ENCODE data around the gene ACTL7A. TPM values are rescaled to one million over a fixed set of nuclear protein-coding genes. Genes with fewer than 3 reads are reported as not detected.

Gene ACTL7A
- total and polyA plus RNA-seq, 2 of the 13 experiments (the other 11 are each of a cell fraction or from before 2014, with no cell fraction given), result not detected

DNA sequence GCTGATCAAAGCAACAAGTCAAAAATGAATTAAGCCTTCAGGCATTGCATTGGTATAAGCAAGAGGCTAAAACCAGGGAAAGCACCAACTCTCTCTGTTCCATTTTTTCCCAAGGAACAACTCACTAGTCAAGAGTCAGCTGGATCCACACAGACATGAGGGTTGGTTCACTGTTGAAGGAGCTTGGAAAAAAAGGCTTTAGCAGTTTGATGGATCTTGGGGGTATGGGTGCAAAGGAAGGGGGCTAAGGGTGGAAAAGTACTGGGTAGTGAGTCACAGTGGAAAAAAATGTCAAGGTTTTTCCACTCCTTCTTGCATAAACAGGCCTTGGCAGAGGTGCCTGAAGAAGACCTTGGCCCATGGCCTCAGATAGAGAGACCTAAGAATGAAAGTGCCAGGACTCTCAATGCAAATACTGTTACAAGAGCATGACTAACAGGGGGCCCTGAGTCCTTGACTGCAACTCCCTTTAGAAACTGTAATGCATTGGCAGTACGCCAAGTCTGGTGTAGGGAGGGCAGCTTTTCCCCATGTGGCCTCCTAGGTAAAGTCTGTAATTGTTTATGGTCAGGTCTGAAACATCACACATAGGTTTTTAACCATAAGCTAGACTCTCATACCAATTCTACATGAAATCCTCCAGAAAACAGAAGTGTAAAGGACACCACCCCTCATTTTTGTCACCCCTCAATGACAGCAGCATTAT, 23.7 kb downstream of the ACTL7A start (continued):
- peak; percentile 70; the same call in 1 of the 2 replicates for TF ChIP-seq SAFB2 (CRISPR knock-in tag; IDR thresholded peaks at IDR 0.05; ENCODE audit: borderline replicate concordance, low read depth)
- TF ChIP-seq, protein P1, sequence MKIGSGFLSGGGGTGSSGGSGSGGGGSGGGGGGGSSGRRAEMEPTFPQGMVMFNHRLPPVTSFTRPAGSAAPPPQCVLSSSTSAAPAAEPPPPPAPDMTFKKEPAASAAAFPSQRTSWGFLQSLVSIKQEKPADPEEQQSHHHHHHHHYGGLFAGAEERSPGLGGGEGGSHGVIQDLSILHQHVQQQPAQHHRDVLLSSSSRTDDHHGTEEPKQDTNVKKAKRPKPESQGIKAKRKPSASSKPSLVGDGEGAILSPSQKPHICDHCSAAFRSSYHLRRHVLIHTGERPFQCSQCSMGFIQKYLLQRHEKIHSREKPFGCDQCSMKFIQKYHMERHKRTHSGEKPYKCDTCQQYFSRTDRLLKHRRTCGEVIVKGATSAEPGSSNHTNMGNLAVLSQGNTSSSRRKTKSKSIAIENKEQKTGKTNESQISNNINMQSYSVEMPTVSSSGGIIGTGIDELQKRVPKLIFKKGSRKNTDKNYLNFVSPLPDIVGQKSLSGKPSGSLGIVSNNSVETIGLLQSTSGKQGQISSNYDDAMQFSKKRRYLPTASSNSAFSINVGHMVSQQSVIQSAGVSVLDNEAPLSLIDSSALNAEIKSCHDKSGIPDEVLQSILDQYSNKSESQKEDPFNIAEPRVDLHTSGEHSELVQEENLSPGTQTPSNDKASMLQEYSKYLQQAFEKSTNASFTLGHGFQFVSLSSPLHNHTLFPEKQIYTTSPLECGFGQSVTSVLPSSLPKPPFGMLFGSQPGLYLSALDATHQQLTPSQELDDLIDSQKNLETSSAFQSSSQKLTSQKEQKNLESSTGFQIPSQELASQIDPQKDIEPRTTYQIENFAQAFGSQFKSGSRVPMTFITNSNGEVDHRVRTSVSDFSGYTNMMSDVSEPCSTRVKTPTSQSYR (CRISPR knock-in tag; IDR thresholded peaks at IDR 0.05; ENCODE audit: borderline replicate concordance), result peak; percentile 33; the same call in 1 of the 2 replicates
- TF ChIP-seq, protein P2, sequence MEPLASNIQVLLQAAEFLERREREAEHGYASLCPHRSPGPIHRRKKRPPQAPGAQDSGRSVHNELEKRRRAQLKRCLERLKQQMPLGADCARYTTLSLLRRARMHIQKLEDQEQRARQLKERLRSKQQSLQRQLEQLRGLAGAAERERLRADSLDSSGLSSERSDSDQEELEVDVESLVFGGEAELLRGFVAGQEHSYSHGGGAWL (CRISPR knock-in tag; IDR thresholded peaks at IDR 0.05), result no peak
- TF ChIP-seq PHF20 (CRISPR knock-in tag; IDR thresholded peaks at IDR 0.05), result no peak; the same call in 1 of the 2 replicates
- peak; percentile 68; the same call in 1 of the 2 replicates for TF ChIP-seq ATF7-NPFF (CRISPR knock-in tag; IDR thresholded peaks at IDR 0.05; ENCODE audit: low read depth)
- TF ChIP-seq ZNF205 (CRISPR knock-in tag; IDR thresholded peaks at IDR 0.05), result peak; percentile 95
- TF ChIP-seq, protein P3, sequence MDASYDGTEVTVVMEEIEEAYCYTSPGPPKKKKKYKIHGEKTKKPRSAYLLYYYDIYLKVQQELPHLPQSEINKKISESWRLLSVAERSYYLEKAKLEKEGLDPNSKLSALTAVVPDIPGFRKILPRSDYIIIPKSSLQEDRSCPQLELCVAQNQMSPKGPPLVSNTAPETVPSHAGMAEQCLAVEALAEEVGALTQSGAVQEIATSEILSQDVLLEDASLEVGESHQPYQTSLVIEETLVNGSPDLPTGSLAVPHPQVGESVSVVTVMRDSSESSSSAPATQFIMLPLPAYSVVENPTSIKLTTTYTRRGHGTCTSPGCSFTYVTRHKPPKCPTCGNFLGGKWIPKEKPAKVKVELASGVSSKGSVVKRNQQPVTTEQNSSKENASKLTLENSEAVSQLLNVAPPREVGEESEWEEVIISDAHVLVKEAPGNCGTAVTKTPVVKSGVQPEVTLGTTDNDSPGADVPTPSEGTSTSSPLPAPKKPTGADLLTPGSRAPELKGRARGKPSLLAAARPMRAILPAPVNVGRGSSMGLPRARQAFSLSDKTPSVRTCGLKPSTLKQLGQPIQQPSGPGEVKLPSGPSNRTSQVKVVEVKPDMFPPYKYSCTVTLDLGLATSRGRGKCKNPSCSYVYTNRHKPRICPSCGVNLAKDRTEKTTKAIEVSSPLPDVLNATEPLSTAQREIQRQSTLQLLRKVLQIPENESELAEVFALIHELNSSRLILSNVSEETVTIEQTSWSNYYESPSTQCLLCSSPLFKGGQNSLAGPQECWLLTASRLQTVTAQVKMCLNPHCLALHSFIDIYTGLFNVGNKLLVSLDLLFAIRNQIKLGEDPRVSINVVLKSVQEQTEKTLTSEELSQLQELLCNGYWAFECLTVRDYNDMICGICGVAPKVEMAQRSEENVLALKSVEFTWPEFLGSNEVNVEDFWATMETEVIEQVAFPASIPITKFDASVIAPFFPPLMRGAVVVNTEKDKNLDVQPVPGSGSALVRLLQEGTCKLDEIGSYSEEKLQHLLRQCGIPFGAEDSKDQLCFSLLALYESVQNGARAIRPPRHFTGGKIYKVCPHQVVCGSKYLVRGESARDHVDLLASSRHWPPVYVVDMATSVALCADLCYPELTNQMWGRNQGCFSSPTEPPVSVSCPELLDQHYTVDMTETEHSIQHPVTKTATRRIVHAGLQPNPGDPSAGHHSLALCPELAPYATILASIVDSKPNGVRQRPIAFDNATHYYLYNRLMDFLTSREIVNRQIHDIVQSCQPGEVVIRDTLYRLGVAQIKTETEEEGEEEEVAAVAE (CRISPR knock-in tag; IDR thresholded peaks at IDR 0.05; ENCODE audit: borderline replicate concordance), result peak; percentile 87; the same call in 1 of the 2 replicates
- TF ChIP-seq, protein P4, sequence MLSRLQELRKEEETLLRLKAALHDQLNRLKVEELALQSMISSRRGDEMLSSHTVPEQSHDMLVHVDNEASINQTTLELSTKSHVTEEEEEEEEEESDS (CRISPR knock-in tag; IDR thresholded peaks at IDR 0.05; ENCODE audit: borderline replicate concordance), result no peak
- TF ChIP-seq FLYWCH1 (CRISPR knock-in tag; IDR thresholded peaks at IDR 0.05), result no peak
- no peak for TF ChIP-seq NFE2 (CRISPR knock-in tag; IDR thresholded peaks at IDR 0.05)
- TF ChIP-seq SMC3 (IDR thresholded peaks at IDR 0.05; ENCODE audit: low read length), result peak; percentile 11; the same call in 1 of the 2 replicates
- peak; percentile 98 for TF ChIP-seq JUND (CRISPR knock-in tag; IDR thresholded peaks at IDR 0.05)
- TF ChIP-seq, protein P5, sequence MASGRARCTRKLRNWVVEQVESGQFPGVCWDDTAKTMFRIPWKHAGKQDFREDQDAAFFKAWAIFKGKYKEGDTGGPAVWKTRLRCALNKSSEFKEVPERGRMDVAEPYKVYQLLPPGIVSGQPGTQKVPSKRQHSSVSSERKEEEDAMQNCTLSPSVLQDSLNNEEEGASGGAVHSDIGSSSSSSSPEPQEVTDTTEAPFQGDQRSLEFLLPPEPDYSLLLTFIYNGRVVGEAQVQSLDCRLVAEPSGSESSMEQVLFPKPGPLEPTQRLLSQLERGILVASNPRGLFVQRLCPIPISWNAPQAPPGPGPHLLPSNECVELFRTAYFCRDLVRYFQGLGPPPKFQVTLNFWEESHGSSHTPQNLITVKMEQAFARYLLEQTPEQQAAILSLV (CRISPR knock-in tag; IDR thresholded peaks at IDR 0.05; ENCODE audit: borderline replicate concordance), result 0 out of 2 replicates have a peak, but pooled peaks have one; percentile 60
- TF ChIP-seq SAP130 (CRISPR knock-in tag; IDR thresholded peaks at IDR 0.05; ENCODE audit: low read depth), result peak; percentile 94
- peak; percentile 98 for TF ChIP-seq ZNF746 (CRISPR knock-in tag; IDR thresholded peaks at IDR 0.05)
- TF ChIP-seq, protein P6, sequence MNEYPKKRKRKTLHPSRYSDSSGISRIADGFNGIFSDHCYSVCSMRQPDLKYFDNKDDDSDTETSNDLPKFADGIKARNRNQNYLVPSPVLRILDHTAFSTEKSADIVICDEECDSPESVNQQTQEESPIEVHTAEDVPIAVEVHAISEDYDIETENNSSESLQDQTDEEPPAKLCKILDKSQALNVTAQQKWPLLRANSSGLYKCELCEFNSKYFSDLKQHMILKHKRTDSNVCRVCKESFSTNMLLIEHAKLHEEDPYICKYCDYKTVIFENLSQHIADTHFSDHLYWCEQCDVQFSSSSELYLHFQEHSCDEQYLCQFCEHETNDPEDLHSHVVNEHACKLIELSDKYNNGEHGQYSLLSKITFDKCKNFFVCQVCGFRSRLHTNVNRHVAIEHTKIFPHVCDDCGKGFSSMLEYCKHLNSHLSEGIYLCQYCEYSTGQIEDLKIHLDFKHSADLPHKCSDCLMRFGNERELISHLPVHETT (CRISPR knock-in tag; conservative IDR thresholded peaks at IDR 0.05), result 0 out of 2 replicates have a peak, but pooled peaks have one; percentile 27
- TF ChIP-seq NKX3-1 (CRISPR knock-in tag; IDR thresholded peaks at IDR 0.05), result peak; percentile 55; the same call in 1 of the 2 replicates
- no peak for TF ChIP-seq SP2 (CRISPR knock-in tag; IDR thresholded peaks at IDR 0.05)
- TF ChIP-seq NR2F1 (CRISPR knock-in tag; IDR thresholded peaks at IDR 0.05), result peak; percentile 94 to 98

All from HepG2 (cell line).